IPS-18a (cell line): ENCODE data around the gene TUBA8.
A peak's percentile ranks its signal among the peaks of the same experiment; 100 is the strongest.

ENCODE experiments used
- H3K27ac ChIP-seq: one replicate; pipeline ENCODE4 v1.5.1; 2013; ENCODE audit warnings: low read length
- H3K27me3 ChIP-seq: one replicate; pipeline ENCODE4 v1.6.1; 2013; ENCODE audit warnings: mild to moderate bottlenecking, low read length; ENCODE audit not compliant: control insufficient read depth, insufficient read depth
- H3K36me3 ChIP-seq: one replicate; pipeline ENCODE4 v1.6.1; 2013; ENCODE audit warnings: low read depth, low read length; ENCODE audit not compliant: control insufficient read depth
- H3K4me1 ChIP-seq: one replicate; pipeline ENCODE4 v1.6.1; 2013; ENCODE audit warnings: low read depth, low read length; ENCODE audit not compliant: control insufficient read depth
- H3K4me3 ChIP-seq: one replicate; pipeline ENCODE4 v1.5.1; 2013; ENCODE audit warnings: low read length
- H3K9ac ChIP-seq: one replicate; pipeline ENCODE4 v1.6.1; 2013; ENCODE audit warnings: mild to moderate bottlenecking, low read length, moderate library complexity
- H3K9me3 ChIP-seq: one replicate; pipeline ENCODE4 v1.6.1; 2013; ENCODE audit warnings: low read depth, low read length; ENCODE audit not compliant: control insufficient read depth

TUBA8 gene

GRCh38 chr22:18078329-18079041 lies 32.1 kb upstream of the TUBA8 start:
- H3K9me3 ChIP-seq, result no peaks in the 10 kb centered on the region
- H3K4me1 ChIP-seq, result peaks cover 6% of the 10 kb centered on the region
- H3K27ac ChIP-seq, result peak overlapping the region; percentile 43
- peak overlapping the region; percentile 99 for H3K4me3 ChIP-seq
- H3K27me3 ChIP-seq, result no peaks in the 10 kb centered on the region
- peaks cover 36% of the 10 kb centered on the region for H3K36me3 ChIP-seq
- peak overlapping the region; percentile 93 for H3K9ac ChIP-seq

DNA sequence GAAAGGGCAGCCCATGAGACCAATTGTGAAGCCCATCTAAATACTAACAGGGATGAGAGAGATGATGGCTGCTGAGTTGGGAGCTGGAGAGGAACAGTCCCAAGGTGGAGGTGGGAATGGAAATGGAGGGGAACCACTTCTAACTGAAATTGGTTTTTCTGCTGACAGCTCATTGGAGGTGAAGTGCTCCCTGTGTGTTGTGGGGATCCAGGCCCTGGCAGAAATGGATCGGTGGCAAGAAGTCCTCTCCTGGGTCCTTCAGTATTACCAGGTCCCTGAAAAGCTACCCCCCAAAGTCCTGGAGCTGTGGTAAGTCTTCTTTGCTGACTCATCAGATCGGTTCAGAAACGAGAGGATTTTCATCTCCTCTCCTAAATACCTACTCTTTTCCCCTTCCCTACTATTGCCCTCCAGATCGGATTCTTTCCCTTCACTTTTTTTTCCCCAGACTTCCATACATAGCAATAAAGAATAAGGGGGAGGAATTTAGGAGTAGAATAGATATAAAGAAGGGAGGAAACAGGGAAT lies 30.8 kb upstream of the TUBA8 start:
- Histone ChIP-seq H3K4me3 (no peak overlapping the region), H3K36me3 (peaks cover 42% of the 10 kb centered on the region), H3K9ac (no peak overlapping the region)

DNA sequence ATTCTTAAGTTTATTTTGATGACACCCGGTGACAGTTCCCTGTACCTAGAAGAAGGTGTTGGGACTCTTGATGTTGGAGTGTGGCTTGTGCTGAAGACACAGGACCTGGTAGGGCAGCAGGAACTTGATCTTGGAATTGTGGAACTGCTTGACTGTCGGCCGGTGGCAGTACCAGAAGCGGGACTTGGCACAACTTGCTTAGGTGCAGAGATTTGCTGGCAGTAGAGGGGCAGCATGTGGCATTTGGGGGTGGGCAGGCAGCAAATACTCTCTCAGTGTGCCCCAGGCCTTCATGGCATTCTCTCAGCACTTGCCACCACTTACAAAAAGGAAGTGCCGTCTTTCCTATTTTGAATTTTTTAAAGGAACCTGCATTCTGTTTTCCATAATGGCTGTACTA lies 29.2 kb upstream of the TUBA8 start:
- peaks cover 6% of the 10 kb centered on the region for H3K4me1 ChIP-seq
- no peaks in the 10 kb centered on the region for H3K27me3 ChIP-seq
- no peaks in the 10 kb centered on the region for H3K9me3 ChIP-seq
- peaks cover 58% of the 10 kb centered on the region for H3K36me3 ChIP-seq
- H3K27ac ChIP-seq, result no peak overlapping the region
- no peak overlapping the region for H3K9ac ChIP-seq
- no peak overlapping the region for H3K4me3 ChIP-seq

More for the DNA sequence above, 30.8 kb upstream of the TUBA8 start:
- Histone ChIP-seq H3K27me3 (no peaks in the 10 kb centered on the region), H3K9me3 (no peaks in the 10 kb centered on the region), H3K4me1 (peaks cover 6% of the 10 kb centered on the region), H3K27ac (no peak overlapping the region)

DNA sequence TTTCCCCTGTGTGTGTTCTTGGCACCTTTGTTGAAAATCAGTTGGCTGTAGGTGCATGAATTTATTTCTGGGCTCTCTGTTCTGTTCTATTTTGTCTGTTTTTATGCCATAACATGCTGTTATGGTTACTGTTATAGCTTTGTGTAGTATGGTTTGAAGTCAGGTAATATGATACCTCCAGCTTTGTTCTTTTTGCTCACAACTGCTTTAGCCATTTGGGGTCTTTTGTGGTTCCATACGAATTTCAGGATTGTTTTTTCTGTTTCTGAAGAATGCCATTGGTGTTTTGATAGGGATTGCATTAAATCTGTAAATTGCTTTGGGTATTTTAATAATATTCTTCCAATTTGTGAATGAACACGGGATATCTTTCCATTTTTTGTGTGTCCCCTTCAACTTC lies 28.1 kb upstream of the TUBA8 start:
- H3K27me3 ChIP-seq, result no peaks in the 10 kb centered on the region
- no peak overlapping the region for H3K27ac ChIP-seq
- no peak overlapping the region for H3K9ac ChIP-seq
- H3K36me3 ChIP-seq, result peaks cover 63% of the 10 kb centered on the region
- H3K4me3 ChIP-seq, result no peak overlapping the region
- no peaks in the 10 kb centered on the region for H3K9me3 ChIP-seq
- H3K4me1 ChIP-seq, result no peaks in the 10 kb centered on the region

GRCh38 chr22:18083406-18083805 lies 27.2 kb upstream of the TUBA8 start:
- H3K9me3 ChIP-seq, result no peaks in the 10 kb centered on the region
- no peak overlapping the region for H3K27ac ChIP-seq
- H3K4me1 ChIP-seq, result no peaks in the 10 kb centered on the region
- peaks cover 71% of the 10 kb centered on the region for H3K36me3 ChIP-seq
- H3K9ac ChIP-seq, result no peak overlapping the region
- H3K27me3 ChIP-seq, result no peaks in the 10 kb centered on the region
- no peak overlapping the region for H3K4me3 ChIP-seq

DNA sequence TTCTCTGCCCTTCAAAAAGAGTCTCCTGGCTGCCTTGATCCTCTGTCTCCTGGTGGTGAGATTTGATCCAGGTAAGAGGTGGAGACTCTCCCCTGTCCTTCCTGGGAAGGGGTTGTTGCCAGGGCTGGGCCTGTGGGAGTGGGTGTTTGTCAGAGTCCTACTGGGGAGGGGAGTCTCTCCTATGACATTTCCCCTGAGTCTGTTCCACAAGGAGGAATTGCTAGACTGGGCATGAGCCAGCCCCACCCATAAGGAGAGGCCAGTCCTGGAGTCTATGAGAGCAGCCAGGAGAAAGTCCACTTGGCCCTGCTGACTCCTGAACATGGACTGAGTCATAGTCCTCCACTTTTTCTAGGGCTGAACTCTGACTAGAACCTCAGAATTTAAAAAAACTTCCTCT lies 25.4 kb upstream of the TUBA8 start:
- no peak overlapping the region for H3K27ac ChIP-seq
- H3K4me1 ChIP-seq, result no peaks in the 10 kb centered on the region
- no peak overlapping the region for H3K4me3 ChIP-seq
- no peak overlapping the region for H3K9ac ChIP-seq
- peaks cover 77% of the 10 kb centered on the region for H3K36me3 ChIP-seq
- no peaks in the 10 kb centered on the region for H3K9me3 ChIP-seq
- H3K27me3 ChIP-seq, result no peaks in the 10 kb centered on the region

GRCh38 chr22:18087350-18087855 lies 23.2 kb upstream of the TUBA8 start:
- Histone ChIP-seq H3K4me1 (no peaks in the 10 kb centered on the region), H3K27me3 (no peaks in the 10 kb centered on the region), H3K9me3 (no peaks in the 10 kb centered on the region), H3K27ac (no peak overlapping the region), H3K36me3 (peaks cover 58% of the 10 kb centered on the region), H3K9ac (no peak overlapping the region), H3K4me3 (no peak overlapping the region)

- Histone ChIP-seq H3K27me3 (no peaks in the 10 kb centered on the region), H3K4me3 (no peak overlapping the region), H3K9me3 (no peaks in the 10 kb centered on the region), H3K9ac (no peak overlapping the region), H3K27ac (no peak overlapping the region), H3K4me1 (no peaks in the 10 kb centered on the region), H3K36me3 (peaks cover 43% of the 10 kb centered on the region)
These were observed 21.6 kb upstream of the TUBA8 start for GRCh38 chr22:18088825-18089568.

GRCh38 chr22:18090286-18090685 lies 20.3 kb upstream of the TUBA8 start:
- no peak overlapping the region for H3K4me3 ChIP-seq
- H3K27me3 ChIP-seq, result no peaks in the 10 kb centered on the region
- no peaks in the 10 kb centered on the region for H3K9me3 ChIP-seq
- no peak overlapping the region for H3K9ac ChIP-seq
- peaks cover 36% of the 10 kb centered on the region for H3K36me3 ChIP-seq
- no peaks in the 10 kb centered on the region for H3K4me1 ChIP-seq
- no peak overlapping the region for H3K27ac ChIP-seq

DNA sequence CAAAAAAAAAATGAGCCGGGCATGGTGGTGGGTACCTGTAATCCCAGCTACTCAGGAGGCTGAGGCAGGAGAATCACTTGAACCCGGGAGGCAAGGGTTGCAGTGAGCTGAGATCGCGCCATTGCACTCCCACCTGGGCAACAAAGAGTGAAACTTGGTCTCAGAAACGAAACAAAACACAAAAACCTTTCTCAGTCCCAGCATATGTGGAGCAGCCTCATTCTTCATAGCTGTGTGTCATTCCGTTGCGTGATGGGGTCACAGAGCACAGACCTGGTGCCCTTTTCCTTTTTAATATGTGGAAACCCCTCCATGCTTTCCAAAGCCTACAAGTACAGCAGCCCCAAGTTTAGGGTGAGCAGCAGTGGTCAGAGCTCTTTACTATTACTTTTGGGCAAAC lies 19.1 kb upstream of the TUBA8 start:
- Histone ChIP-seq H3K9ac (no peak overlapping the region), H3K4me3 (no peak overlapping the region), H3K4me1 (no peaks in the 10 kb centered on the region), H3K36me3 (peaks cover 25% of the 10 kb centered on the region), H3K27ac (no peak overlapping the region), H3K27me3 (no peaks in the 10 kb centered on the region), H3K9me3 (no peaks in the 10 kb centered on the region)

DNA sequence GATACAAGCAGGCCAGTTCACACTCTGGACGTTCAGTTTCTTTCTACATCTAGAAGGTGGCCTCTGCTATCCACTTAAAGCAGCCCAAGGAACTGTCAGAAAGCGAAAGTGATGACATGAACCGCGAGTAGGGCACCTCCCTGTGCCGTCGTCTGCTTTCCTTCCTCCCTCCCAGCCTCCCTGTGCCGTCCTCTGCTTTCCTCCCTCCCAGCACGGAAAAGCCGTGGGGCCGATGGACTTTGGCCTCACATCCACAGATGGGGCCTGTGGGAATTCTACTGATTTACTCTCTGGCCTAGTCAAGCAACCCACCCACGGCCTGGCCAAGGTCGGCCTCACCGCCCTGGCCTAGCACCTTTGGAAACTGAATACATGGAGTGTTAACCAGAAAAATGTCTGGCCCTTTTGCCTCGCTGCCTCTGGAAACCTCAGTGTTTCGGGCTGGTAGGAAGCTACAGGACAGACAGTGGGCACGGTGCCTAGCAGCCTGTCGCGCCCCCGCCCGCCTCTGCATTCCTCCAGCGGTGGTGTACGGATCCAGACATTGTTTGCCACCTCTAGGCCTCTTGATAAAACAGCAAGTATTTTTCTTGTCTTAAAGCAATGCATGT lies 18.6 kb upstream of the TUBA8 start:
- Histone ChIP-seq H3K4me3 (no peak overlapping the region), H3K4me1 (no peaks in the 10 kb centered on the region), H3K9ac (no peak overlapping the region), H3K27me3 (no peaks in the 10 kb centered on the region), H3K9me3 (no peaks in the 10 kb centered on the region), H3K36me3 (peaks cover 25% of the 10 kb centered on the region), H3K27ac (no peak overlapping the region)
